Measurements from ENCODE around the gene CIROP. TPM values are rescaled to one million over a fixed set of nuclear protein-coding genes. Genes with fewer than 3 reads are reported as not detected.
A peak's percentile ranks its signal among the peaks of the same experiment; 100 is the strongest.

CIROP gene
- total and polyA plus RNA-seq, 9 of the 15 experiments (the other 6 are each of a cell fraction or from before 2014, with no cell fraction given), result not detected

DNA sequence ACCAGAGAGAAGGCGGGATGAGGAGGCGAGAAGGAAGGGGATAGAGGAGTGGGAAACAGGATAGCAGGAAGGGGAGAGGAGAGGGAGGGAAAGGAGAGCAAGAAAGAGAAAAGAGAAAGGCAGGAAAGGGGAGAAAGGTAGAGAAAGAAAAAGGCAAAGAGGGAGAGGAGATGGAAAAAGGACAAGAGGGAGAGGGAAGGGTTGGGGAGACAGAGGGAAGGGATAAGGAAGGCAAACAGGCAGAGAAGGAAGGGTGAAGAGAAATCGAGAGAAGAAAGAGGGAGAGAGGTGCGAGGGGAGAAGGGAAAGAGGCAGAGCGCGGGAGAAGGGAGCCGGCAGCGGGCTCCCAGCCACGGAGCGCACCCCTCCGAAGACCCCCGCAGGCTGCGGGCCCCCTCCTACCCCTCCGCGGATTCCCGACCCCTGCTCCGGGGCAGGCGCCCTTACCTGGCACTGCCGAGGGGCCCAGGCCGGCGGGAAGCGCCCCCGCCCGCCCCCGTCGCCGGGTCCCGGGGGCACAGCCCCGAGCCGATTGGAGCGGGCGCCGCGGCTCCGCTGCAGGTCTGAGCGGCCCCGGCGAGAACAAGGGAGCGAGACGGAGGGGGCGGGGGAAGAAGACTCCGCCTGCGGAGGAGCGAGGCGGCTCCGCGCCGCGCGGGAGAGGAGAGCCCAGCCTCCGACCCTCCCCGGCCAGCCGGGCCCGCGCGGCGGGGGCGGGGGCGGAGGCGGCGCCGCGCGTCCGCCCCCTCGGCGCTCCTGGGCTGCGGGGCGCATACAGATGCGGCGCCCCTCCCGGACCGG is 47.6 kb downstream of the CIROP start, which contains the start of gene CDH24 (continued):
- TF ChIP-seq, protein P1, sequence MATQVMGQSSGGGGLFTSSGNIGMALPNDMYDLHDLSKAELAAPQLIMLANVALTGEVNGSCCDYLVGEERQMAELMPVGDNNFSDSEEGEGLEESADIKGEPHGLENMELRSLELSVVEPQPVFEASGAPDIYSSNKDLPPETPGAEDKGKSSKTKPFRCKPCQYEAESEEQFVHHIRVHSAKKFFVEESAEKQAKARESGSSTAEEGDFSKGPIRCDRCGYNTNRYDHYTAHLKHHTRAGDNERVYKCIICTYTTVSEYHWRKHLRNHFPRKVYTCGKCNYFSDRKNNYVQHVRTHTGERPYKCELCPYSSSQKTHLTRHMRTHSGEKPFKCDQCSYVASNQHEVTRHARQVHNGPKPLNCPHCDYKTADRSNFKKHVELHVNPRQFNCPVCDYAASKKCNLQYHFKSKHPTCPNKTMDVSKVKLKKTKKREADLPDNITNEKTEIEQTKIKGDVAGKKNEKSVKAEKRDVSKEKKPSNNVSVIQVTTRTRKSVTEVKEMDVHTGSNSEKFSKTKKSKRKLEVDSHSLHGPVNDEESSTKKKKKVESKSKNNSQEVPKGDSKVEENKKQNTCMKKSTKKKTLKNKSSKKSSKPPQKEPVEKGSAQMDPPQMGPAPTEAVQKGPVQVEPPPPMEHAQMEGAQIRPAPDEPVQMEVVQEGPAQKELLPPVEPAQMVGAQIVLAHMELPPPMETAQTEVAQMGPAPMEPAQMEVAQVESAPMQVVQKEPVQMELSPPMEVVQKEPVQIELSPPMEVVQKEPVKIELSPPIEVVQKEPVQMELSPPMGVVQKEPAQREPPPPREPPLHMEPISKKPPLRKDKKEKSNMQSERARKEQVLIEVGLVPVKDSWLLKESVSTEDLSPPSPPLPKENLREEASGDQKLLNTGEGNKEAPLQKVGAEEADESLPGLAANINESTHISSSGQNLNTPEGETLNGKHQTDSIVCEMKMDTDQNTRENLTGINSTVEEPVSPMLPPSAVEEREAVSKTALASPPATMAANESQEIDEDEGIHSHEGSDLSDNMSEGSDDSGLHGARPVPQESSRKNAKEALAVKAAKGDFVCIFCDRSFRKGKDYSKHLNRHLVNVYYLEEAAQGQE (IDR thresholded peaks at IDR 0.05; ENCODE audit: borderline replicate concordance), result no peak
- TF ChIP-seq, protein P1 (CRISPR knock-in tag; IDR thresholded peaks at IDR 0.05; ENCODE audit: low read depth), result no peak
- TF ChIP-seq PHF8 (IDR thresholded peaks at IDR 0.05; ENCODE audit: borderline replicate concordance, low read length), result peak; percentile 62; the same call in 1 of the 2 replicates
- TF ChIP-seq, protein P2, sequence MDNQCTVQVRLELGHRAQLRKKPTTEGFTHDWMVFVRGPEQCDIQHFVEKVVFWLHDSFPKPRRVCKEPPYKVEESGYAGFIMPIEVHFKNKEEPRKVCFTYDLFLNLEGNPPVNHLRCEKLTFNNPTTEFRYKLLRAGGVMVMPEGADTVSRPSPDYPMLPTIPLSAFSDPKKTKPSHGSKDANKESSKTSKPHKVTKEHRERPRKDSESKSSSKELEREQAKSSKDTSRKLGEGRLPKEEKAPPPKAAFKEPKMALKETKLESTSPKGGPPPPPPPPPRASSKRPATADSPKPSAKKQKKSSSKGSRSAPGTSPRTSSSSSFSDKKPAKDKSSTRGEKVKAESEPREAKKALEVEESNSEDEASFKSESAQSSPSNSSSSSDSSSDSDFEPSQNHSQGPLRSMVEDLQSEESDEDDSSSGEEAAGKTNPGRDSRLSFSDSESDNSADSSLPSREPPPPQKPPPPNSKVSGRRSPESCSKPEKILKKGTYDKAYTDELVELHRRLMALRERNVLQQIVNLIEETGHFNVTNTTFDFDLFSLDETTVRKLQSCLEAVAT (IDR thresholded peaks at IDR 0.05), result peak; percentile 84 to 85; a peak in 3 of 4 replicates
- TF ChIP-seq ETV1 (tag; conservative IDR thresholded peaks at IDR 0.05; ENCODE audit: low read depth), result no peak
- no peak for TF ChIP-seq ZNF780A (CRISPR knock-in tag; IDR thresholded peaks at IDR 0.05)
- TF ChIP-seq, protein P3, sequence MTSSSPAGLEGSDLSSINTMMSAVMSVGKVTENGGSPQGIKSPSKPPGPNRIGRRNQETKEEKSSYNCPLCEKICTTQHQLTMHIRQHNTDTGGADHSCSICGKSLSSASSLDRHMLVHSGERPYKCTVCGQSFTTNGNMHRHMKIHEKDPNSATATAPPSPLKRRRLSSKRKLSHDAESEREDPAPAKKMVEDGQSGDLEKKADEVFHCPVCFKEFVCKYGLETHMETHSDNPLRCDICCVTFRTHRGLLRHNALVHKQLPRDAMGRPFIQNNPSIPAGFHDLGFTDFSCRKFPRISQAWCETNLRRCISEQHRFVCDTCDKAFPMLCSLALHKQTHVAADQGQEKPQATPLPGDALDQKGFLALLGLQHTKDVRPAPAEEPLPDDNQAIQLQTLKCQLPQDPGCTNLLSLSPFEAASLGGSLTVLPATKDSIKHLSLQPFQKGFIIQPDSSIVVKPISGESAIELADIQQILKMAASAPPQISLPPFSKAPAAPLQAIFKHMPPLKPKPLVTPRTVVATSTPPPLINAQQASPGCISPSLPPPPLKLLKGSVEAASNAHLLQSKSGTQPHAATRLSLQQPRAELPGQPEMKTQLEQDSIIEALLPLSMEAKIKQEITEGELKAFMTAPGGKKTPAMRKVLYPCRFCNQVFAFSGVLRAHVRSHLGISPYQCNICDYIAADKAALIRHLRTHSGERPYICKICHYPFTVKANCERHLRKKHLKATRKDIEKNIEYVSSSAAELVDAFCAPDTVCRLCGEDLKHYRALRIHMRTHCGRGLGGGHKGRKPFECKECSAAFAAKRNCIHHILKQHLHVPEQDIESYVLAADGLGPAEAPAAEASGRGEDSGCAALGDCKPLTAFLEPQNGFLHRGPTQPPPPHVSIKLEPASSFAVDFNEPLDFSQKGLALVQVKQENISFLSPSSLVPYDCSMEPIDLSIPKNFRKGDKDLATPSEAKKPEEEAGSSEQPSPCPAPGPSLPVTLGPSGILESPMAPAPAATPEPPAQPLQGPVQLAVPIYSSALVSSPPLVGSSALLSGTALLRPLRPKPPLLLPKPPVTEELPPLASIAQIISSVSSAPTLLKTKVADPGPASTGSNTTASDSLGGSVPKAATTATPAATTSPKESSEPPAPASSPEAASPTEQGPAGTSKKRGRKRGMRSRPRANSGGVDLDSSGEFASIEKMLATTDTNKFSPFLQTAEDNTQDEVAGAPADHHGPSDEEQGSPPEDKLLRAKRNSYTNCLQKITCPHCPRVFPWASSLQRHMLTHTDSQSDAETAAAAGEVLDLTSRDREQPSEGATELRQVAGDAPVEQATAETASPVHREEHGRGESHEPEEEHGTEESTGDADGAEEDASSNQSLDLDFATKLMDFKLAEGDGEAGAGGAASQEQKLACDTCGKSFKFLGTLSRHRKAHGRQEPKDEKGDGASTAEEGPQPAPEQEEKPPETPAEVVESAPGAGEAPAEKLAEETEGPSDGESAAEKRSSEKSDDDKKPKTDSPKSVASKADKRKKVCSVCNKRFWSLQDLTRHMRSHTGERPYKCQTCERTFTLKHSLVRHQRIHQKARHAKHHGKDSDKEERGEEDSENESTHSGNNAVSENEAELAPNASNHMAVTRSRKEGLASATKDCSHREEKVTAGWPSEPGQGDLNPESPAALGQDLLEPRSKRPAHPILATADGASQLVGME (CRISPR knock-in tag; IDR thresholded peaks at IDR 0.05), result no peak
- TF ChIP-seq ZFP1 (CRISPR knock-in tag; IDR thresholded peaks at IDR 0.05), result no peak
- TF ChIP-seq ZNF644 (tag; IDR thresholded peaks at IDR 0.05; ENCODE audit: low read depth), result no peak
- peak; percentile 87 for TF ChIP-seq ZBTB7A (IDR thresholded peaks at IDR 0.05; ENCODE audit: borderline replicate concordance, control insufficient read depth, low read depth, low read length)
- no peak for TF ChIP-seq POLR3A (IDR thresholded peaks at IDR 0.05; ENCODE audit: borderline replicate concordance, extremely low read depth, insufficient read depth, insufficient read length)

Measured in K562 (cell line).